Measurements from ENCODE around the gene ATP2C2. TPM values are rescaled to one million over a fixed set of nuclear protein-coding genes. Genes with fewer than 3 reads are reported as not detected.

The ATP2C2 gene
- total RNA-seq, 1 experiment from 2014 or later = 4.0 TPM

DNA sequence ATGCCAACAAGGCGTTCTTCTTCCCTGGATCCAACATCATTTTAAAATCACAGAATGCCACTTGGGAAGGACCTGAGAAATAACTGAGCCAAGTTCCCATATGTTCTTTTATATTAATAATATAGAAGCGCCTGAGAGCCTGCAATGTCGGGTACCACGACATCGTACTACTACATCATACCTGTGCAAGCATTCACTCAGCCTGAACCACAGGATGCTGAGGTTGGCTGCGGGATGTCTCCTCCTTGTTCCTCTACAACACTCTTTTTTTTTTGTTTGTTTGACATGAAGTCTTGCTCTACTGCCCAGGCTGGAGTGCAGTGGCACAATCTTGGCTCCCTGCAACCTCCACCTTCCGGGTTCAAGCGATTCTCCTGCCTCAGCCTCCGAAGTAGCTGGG is 2.1 kb upstream of the ATP2C2 start:
- no peak overlapping the region for H3T11ph ChIP-seq (ENCODE audit: low read length)
- no peaks in the 10 kb centered on the region for H3K79me2 ChIP-seq (ENCODE audit: insufficient read depth, low read length)
- H2BK120ac ChIP-seq (ENCODE audit: low read depth, low read length, poor library complexity, severe bottlenecking) = no peak overlapping the region
- no peak overlapping the region for H3K27ac ChIP-seq (ENCODE audit: insufficient read length, low read depth, low read length)
- no CpG with 5 or more reads among the region's 9 CpGs for WGBS (ENCODE audit: extremely low coverage, insufficient read length, low lambda C conversion rate)
- TF ChIP-seq, protein P1, sequence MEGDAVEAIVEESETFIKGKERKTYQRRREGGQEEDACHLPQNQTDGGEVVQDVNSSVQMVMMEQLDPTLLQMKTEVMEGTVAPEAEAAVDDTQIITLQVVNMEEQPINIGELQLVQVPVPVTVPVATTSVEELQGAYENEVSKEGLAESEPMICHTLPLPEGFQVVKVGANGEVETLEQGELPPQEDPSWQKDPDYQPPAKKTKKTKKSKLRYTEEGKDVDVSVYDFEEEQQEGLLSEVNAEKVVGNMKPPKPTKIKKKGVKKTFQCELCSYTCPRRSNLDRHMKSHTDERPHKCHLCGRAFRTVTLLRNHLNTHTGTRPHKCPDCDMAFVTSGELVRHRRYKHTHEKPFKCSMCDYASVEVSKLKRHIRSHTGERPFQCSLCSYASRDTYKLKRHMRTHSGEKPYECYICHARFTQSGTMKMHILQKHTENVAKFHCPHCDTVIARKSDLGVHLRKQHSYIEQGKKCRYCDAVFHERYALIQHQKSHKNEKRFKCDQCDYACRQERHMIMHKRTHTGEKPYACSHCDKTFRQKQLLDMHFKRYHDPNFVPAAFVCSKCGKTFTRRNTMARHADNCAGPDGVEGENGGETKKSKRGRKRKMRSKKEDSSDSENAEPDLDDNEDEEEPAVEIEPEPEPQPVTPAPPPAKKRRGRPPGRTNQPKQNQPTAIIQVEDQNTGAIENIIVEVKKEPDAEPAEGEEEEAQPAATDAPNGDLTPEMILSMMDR (conservative IDR thresholded peaks at IDR 0.05) = no peak
- H3K27me3 Mint-ChIP-seq (ENCODE audit: low read depth) = peaks cover 43% of the 10 kb centered on the region
- H3K4me2 ChIP-seq (ENCODE audit: insufficient read depth, insufficient read length, low read length) = no peak overlapping the region
- no peak overlapping the region for H2BK20ac ChIP-seq (ENCODE audit: low read depth, low read length, poor library complexity, severe bottlenecking)
- no peaks in the 10 kb centered on the region for H3K9me3 Mint-ChIP-seq
- H3K9me3 ChIP-seq (ENCODE audit: control insufficient read depth, low read depth, low read length) = no peaks in the 10 kb centered on the region
- peaks cover 26 to 48% of the 10 kb centered on the region in 2 experiments for H3K4me1 Mint-ChIP-seq
- H3K9ac ChIP-seq (ENCODE audit: extremely low read depth, insufficient read length, low read length) = no peak overlapping the region
- no peak overlapping the region for H3K4me3 Mint-ChIP-seq
- no peak overlapping the region for H2AK5ac ChIP-seq (ENCODE audit: insufficient read length, low read length)
- no peak overlapping the region for H4K5ac ChIP-seq (ENCODE audit: insufficient read length, low read depth, low read length)
- H3K27me3 ChIP-seq (ENCODE audit: insufficient read depth, low read length) = no peaks in the 10 kb centered on the region; the same call in 1 of the 2 replicates
- DNase-seq = no peak
- no peaks in the 10 kb centered on the region for H3K36me3 Mint-ChIP-seq (ENCODE audit: insufficient read depth in 1 of 3, low read depth in 3 of 3)
- H3K4ac ChIP-seq (ENCODE audit: low read depth, low read length) = no peak overlapping the region
- H3K27ac Mint-ChIP-seq = no peak overlapping the region
- H2AFZ ChIP-seq (ENCODE audit: low read length) = no peak overlapping the region
- no peaks in the 10 kb centered on the region for H4K20me1 ChIP-seq (ENCODE audit: control insufficient read depth, insufficient read depth, insufficient read length)
- no peak overlapping the region for H3K14ac ChIP-seq (ENCODE audit: insufficient read depth, low read length)
- peaks cover 8% of the 10 kb centered on the region for H3K23me2 ChIP-seq (ENCODE audit: insufficient read length, low read depth, low read length, poor library complexity, severe bottlenecking)
- H2BK12ac ChIP-seq (ENCODE audit: insufficient read length, low read depth, low read length) = no peak overlapping the region
- no peak overlapping the region for H3K56ac ChIP-seq (ENCODE audit: insufficient read length, low read depth, low read length)
- no peak overlapping the region for H4K91ac ChIP-seq (ENCODE audit: insufficient read length, low read depth, low read length)
- H2BK5ac ChIP-seq (ENCODE audit: insufficient read length, low read length) = no peak overlapping the region
- H3K23ac ChIP-seq (ENCODE audit: insufficient read length, low read depth, low read length) = no peak overlapping the region
- H3K4me1 ChIP-seq (ENCODE audit: insufficient read depth, low read length) = peaks cover 11% of the 10 kb centered on the region; the same call in 1 of the 2 replicates
- H3K18ac ChIP-seq (ENCODE audit: insufficient read length, low read depth, low read length) = no peak overlapping the region
- H4K8ac ChIP-seq (replicated peaks; ENCODE audit: insufficient read length, low read depth, low read length) = no peak overlapping the region
- no peak overlapping the region for H2BK15ac ChIP-seq (ENCODE audit: low read depth, low read length)
- H3K79me1 ChIP-seq (ENCODE audit: insufficient read depth, low read depth, low read length, poor library complexity, severe bottlenecking) = no peaks in the 10 kb centered on the region

Measured in H9 (cell line).